Osteocyte (in vitro differentiated cells): ENCODE measurements around the gene DPCD. TPM values are rescaled to one million over a fixed set of nuclear protein-coding genes. Genes with fewer than 3 reads are reported as not detected.

Experiments used
- DNase-seq: peaks from one replicate; pipeline ENCODE4 v3.0.0; 2021; ENCODE audit warnings: mixed read lengths; ENCODE audit not compliant: unreplicated experiment; ENCODE audit errors: extremely low spot score
- H3K27ac Mint-ChIP-seq: one replicate; pipeline ENCODE4 v1.8.0; 2021; ENCODE audit warnings: mild to moderate bottlenecking, mixed read lengths; ENCODE audit not compliant: unreplicated experiment
- H3K27me3 Mint-ChIP-seq: one replicate; pipeline ENCODE4 v1.8.0; 2021; ENCODE audit warnings: mixed read lengths; ENCODE audit not compliant: unreplicated experiment
- H3K36me3 Mint-ChIP-seq: one replicate; pipeline ENCODE4 v1.8.0; 2021; ENCODE audit warnings: mixed read lengths; ENCODE audit not compliant: unreplicated experiment
- H3K4me1 Mint-ChIP-seq: one replicate; pipeline ENCODE4 v1.8.0; 2021; ENCODE audit warnings: mixed read lengths; ENCODE audit not compliant: unreplicated experiment
- H3K4me3 Mint-ChIP-seq: one replicate; pipeline ENCODE4 v1.8.0; 2021; ENCODE audit warnings: mild to moderate bottlenecking, moderate library complexity, mixed read lengths; ENCODE audit not compliant: unreplicated experiment
- H3K9me3 Mint-ChIP-seq: one replicate; pipeline ENCODE4 v1.8.0; 2021; ENCODE audit warnings: mixed read lengths; ENCODE audit not compliant: unreplicated experiment
- CTCF ChIP-seq: fragments of 200-600 bp; sonication (generic); IDR thresholded peaks from 2 replicates; pipeline ENCODE4 v1.5.0; 2021; ENCODE audit warnings: antibody characterized with exemption, mild to moderate bottlenecking, moderate library complexity
- total RNA-seq: library from RNA; stranded (reverse); gene quantifications from 2 replicates; pipeline ENCODE4 v1.2.1, GENCODE V29; 2021

The DPCD gene
- total RNA-seq, 1 donor from 2014 or later, result 15.3 TPM

GRCh38 chr10:101597091-101597900, 9.2 kb downstream of the DPCD start:
- no peak overlapping the region for H3K27ac Mint-ChIP-seq
- TF ChIP-seq CTCF, result no peak
- DNase-seq, result no peak
- no peaks in the 10 kb centered on the region for H3K9me3 Mint-ChIP-seq
- H3K4me1 Mint-ChIP-seq, result no peaks in the 10 kb centered on the region
- H3K36me3 Mint-ChIP-seq, result peaks cover 2% of the 10 kb centered on the region
- no peak overlapping the region for H3K4me3 Mint-ChIP-seq
- H3K27me3 Mint-ChIP-seq, result no peaks in the 10 kb centered on the region

- peaks cover 6% of the 10 kb centered on the region for H3K36me3 Mint-ChIP-seq
- no peak overlapping the region for H3K27ac Mint-ChIP-seq
- no peaks in the 10 kb centered on the region for H3K4me1 Mint-ChIP-seq
- H3K27me3 Mint-ChIP-seq, result no peaks in the 10 kb centered on the region
- H3K9me3 Mint-ChIP-seq, result no peaks in the 10 kb centered on the region
- no peak for DNase-seq
- TF ChIP-seq CTCF, result no peak
- H3K4me3 Mint-ChIP-seq, result no peak overlapping the region
Observed at GRCh38 chr10:101601541-101601940, 13.4 kb downstream of the DPCD start.

GRCh38 chr10:101602761-101603398, 14.8 kb downstream of the DPCD start:
- Mint-ChIP-seq H3K36me3 (peaks cover 7% of the 10 kb centered on the region), H3K9me3 (no peaks in the 10 kb centered on the region), H3K4me3 (no peak overlapping the region), H3K27ac (no peak overlapping the region), H3K27me3 (no peaks in the 10 kb centered on the region), H3K4me1 (no peaks in the 10 kb centered on the region)
- TF ChIP-seq CTCF, result peak; percentile 91
- DNase-seq, result peak; percentile 89

GRCh38 chr10:101607124-101607523, 19.0 kb downstream of the DPCD start:
- H3K27me3 Mint-ChIP-seq, result no peaks in the 10 kb centered on the region
- peaks cover 16% of the 10 kb centered on the region for H3K36me3 Mint-ChIP-seq
- H3K4me3 Mint-ChIP-seq, result no peak overlapping the region
- H3K27ac Mint-ChIP-seq, result no peak overlapping the region
- no peaks in the 10 kb centered on the region for H3K9me3 Mint-ChIP-seq
- H3K4me1 Mint-ChIP-seq, result peaks cover 3% of the 10 kb centered on the region
- TF ChIP-seq CTCF, result no peak
- DNase-seq, result no peak

GRCh38 chr10:101609481-101609880, 21.4 kb downstream of the DPCD start:
- DNase-seq, result no peak
- Mint-ChIP-seq H3K36me3 (peaks cover 12% of the 10 kb centered on the region), H3K9me3 (no peaks in the 10 kb centered on the region), H3K27me3 (no peaks in the 10 kb centered on the region), H3K4me1 (peaks cover 3% of the 10 kb centered on the region), H3K27ac (no peak overlapping the region), H3K4me3 (no peak overlapping the region)
- no peak for TF ChIP-seq CTCF
